Activated CD4-positive, alpha-beta T cell treated with anti-CD3 and anti-CD28 coated beads for 24 hours (primary cell): ENCODE measurements around the gene NEK11.
A peak's percentile ranks its signal among the peaks of the same experiment; 100 is the strongest.
"Not testable (repeated sequence)": the region's sequence is repeated elsewhere in the genome, so short reads cannot be mapped to it uniquely, and the experiment has no call there.

Experiments
- DNase-seq, 2 donors: peaks; one replicate each; pipeline ENCODE4 v3.0.0-alpha.2; 2020; ENCODE audit warnings: low read depth in 2 of 2

Gene NEK11

GRCh38 chr3:131356006-131356595 lies 329.4 kb downstream of the NEK11 start:
- no peak for DNase-seq

DNA sequence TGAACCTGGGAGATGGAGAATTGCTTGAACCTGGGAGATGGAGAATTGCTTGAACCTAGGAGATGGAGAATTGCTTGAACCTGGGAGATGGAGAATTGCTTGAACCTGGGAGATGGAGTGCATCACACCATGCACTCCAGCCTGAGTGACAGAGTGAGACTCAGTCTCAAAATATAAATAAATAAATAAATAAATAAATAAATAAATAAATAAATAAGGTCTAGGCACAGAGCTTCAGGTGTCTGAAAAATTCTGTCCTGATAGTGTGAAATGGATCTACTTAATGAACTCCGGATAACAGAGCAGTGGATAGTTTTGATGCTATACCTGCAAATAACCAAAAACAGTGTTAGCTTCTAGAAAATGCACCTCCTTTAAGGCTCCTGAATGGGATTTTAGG lies 330.6 kb downstream of the NEK11 start:
- no peak for DNase-seq

- DNase-seq = no peak
Observed at GRCh38 chr3:131360191-131360755, 333.6 kb downstream of the NEK11 start.

DNA sequence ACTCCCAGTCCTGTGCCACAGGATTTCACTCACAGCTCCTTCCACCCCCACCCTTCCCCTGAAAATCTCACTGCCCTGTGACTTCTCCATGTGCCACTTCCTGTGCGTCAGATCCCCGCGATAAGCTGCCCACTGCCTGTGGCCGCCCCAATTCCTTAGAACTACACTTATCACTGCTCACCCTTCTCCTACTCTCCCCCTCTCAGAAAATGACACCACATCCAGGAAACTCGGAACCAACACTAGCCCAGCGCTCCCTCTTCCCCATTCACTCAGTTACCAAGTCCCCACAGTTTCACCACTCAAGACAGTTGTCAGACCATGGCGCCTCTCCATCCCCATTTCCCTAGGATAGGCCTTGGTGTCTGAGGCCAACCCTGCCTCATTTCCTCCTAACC lies 334.4 kb downstream of the NEK11 start:
- DNase-seq = not testable (repeated sequence)

DNA sequence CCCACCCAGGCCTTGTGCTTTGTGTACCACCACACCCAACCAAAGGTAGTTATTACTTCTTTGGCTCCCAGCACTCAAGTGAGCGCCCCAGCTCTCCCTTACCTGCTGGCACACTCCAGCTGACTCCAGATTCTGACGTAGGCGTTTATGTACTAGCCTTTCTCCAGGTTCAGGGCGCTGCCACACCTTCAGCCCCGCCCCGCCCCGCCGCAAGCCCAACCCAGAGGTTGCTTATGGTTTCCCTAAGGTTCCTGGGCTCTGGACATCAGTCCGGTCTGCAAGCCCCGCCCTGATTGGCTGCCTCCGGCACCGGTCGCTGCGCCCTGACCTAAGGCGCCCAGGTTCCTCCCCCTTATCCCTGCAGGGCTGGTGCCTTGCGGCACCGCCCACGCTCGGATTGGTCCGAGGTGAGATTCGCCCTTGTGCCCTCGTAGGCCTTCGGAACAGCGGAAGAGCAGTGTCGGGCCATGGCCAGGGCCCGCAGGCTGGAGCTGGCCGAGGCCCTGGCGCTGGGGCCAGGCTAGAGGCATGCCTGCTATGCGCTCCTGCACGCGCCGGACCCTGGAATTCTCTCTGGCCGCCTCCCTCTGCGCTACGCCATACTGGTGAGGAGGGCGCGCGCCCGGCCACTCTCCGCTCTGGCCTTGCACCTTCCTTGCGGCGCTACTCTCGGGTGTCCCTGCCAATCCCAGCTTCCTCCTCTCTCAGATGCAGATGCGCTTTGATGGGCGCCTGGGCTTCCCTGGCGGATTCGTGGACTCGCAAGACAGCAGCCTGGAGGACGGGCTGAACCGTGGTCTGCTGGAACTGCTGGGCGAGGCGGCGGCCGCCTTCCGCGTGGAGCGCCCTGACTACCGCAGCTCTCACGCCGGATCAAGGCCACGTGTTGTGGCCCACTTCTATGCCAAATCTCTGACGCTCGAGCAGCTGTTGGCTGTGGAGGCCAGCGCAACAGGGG lies 335.1 kb downstream of the NEK11 start:
- DNase-seq = no peak

GRCh38 chr3:131363275-131363674 lies 336.6 kb downstream of the NEK11 start:
- no peak for DNase-seq

GRCh38 chr3:131370935-131371687 lies 344.4 kb downstream of the NEK11 start:
- no peak for DNase-seq

DNA sequence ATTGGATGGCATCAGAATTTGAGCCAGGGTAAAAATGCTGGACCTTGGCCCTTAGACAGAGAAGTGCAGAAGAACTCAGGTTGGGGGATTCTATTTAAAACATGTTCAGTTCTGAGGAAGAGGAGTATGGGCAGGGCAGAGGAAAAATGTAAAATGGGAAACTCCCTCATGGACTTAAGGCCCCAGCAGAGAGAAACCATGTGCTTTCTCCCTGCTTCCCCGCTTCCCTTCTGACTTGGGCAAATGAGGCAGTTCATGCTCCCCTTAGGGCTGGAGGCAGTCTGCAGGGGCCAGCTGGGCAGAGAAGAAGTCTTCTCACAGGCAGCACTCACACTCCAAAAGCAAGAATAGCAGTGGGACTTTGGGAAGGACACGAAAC lies 345.0 kb downstream of the NEK11 start:
- DNase-seq = no peak

DNA sequence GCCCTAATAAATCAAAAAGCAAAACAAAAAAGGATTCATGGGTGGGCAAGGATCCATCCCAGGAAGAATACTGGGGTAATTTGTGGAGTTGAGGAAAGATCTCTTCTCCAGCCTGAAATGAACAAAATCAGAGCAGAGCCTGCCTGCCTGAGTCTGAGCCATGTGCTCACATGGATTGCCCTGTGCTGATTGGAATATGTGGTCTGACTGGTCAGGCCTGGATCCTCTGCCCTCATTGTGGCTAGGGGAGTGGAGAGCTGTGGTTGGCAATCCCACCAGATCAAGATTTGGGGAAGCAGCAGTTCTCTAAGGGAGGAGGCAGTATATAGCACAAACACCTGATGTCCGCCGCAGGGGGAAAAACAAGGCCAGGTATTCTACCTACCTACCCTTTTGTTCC lies 348.1 kb downstream of the NEK11 start:
- no peak for DNase-seq

- not testable (repeated sequence) for DNase-seq
Observed at GRCh38 chr3:131380821-131381444, 354.3 kb downstream of the NEK11 start.

- DNase-seq = peak; percentile 93 to 94
Observed at GRCh38 chr3:131381445-131382291, 355.0 kb downstream of the NEK11 start, which contains the start of gene NUDT16. Gene NUDT16 (plus strand): TSS chr3:131381774. CDS start chr3:131381805, 31 bp downstream.

DNA sequence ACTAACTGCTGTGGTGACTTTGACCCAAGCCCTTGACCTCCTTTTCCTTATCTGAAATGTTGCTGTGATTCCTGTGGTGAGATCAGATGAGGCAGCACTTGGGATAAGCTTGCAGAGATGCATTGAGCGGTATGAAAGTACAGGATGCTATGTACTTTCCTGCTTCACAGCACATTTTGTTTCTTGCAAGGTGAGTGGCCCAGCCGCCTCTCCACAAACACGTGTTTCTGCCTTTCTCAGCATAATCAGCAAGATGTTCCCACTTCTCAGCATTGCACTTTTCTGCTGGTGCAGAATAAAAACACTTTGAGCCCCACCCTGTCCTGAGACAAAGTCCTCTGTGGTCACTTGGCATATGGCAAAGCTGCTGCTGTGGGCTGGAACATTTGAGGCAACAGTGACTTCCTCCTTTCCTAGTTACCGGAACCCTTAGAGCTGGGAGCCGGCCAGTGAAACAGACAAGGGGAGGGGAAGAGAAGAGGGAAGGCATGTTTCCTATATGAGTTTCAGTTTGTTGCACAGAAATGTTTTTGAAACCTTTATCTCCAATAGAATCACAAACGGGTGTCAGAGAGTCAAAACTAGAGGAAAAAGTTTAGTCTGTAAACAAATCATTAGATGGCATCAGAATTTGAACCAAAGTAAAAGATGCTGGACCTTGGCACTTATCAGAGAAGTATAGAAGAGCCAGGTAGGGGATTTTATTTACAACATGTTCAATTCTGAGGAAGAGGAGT lies 359.9 kb downstream of the NEK11 start:
- no peak for DNase-seq

DNA sequence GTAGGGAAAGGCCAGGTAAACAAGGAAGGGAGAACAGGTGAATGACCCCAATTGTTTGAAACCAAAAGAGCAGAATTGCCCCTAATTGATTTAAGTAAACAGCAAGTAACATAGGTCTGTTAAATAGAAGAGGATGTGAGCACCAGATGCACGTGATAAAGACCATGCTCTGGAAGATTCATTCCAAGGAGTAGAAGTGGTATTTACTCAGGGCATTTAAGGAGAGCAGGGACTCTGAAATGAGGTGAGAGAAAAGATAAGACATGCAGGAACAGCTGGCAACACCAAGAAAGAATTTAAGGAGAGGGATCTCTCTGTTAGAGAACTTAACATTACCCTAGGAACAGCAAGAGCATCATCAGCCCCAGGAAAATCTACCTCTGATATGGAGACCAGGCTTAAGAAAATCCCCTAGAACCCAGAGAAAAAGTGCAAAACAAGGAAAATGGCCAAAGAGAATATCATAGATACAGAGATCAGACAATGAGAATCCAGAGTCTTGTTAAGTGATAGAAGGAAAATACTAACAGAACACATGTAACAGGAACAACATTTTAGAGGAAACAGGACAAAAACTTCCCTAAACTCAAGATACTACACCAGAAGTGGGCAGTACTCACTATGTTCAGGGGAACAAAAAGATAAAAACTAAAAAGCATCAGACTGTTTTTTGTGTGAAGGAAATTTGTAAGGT lies 361.3 kb downstream of the NEK11 start:
- no peak for DNase-seq

DNA sequence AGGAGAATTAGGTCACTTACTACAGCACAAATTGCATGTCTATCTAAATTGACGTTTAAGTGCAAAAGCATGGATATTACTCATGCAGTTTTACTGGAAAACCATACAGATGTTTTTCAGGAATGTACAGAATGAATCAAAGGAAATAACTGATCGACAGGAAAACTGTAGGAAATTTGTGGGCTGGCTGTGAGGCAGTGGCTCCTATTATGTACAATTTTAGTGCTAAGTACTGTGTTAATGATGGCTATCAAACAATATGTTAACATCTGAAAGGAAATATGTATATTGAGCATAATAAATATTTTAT lies 361.8 kb downstream of the NEK11 start:
- no peak for DNase-seq

DNA sequence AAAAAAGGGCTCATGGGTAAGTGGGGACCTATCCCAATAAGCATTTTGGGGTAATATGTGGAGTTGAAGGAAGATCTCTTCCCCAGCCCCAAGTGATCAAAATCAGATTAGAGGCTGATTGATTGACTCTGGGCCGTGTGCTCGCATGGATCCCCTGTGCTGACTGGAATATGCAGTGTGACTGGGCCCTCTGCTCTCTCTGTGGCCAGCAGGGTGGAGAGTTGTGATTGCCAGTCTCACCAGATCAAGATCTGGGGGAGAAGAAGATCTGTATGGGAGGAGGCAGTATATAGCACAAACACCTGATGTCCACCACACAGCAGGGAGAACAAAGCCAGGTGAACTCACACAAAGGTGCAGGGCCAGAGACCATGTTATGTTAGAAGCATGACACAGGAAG lies 363.7 kb downstream of the NEK11 start:
- DNase-seq = no peak

- no peak for DNase-seq
Observed at GRCh38 chr3:131393051-131393450, 366.4 kb downstream of the NEK11 start.

DNA sequence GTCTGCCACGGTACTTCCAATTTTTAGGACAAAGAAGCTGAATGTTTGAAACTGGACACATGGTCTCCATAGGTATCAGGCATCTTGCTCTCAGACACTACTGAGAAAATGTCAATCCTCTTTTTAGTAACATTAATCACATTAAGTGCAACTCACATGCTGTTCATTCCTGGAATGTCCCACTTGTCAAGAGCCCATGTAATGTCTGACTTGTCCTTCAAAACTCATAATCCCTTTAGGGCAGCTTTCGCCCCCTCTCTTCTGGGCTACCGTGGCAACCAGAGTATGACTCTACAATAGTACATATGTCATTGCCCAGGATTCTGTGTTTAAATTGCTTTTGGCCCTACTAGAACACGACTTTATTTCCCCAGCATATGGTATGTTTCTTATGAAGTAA lies 367.2 kb downstream of the NEK11 start:
- no peak for DNase-seq

DNA sequence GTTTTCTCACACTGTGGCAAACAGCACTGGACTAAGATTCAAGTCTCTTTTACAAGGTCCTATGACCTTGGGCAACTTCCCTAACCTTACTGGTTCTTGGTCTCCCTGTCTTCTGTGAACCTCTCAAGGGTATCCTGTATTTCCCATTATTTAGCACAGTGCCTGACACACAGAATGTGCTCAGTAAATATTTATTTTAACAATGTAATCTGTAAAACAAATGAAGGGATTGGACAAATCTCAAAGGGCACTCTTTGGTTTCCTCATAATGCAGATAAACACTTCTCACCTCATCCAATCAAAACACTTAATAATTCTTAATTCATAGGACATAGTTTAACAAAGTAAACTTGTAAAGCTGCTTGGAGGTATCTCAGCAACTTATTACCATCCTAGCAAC lies 367.7 kb downstream of the NEK11 start:
- no peak for DNase-seq

DNA sequence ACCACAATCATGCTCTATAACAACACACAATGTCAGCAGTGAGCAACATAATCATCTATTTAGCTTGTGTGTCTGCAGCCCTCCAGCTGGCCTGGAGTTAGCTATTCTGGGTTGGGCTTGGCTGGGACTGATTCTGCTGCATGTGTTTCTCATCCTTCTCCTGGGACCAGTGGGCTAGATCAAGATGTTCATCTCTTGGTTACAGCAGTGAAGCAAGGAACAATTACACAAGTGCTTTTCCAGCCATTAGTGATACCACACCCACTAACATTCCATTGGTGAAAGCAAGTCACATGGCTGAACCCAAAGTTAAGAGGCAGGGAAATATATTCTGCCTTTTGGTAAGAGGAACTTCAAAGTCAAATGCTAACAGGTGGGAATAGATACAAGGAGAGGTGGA lies 369.5 kb downstream of the NEK11 start:
- DNase-seq = no peak

DNA sequence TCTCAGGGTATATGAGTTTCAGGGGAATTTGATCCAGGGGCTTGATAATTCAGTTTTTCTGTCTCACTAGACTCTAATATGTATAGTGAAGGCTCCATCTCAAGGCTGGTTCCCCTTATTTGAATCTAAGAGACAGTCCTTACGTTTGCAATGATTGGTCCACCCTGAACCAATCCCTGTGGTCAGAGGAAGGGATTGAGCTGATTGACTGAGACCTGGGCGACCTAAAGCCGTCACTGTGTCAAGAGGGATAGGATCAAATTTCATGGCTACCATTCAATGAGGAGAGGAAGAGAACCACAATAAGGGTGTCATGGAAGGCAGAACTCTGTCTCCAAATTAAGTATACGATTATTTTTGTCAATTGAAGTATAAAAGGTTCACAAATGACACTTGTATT lies 371.2 kb downstream of the NEK11 start:
- DNase-seq = no peak
